H9 (cell line): Measurements from ENCODE around the gene SLC35B4. TPM values are rescaled to one million over a fixed set of nuclear protein-coding genes. Genes with fewer than 3 reads are reported as not detected.

Experiments
- DNase-seq: peaks from one replicate; pipeline ENCODE4 v3.0.0-alpha.2; 2017
- H2AFZ ChIP-seq: one replicate; pipeline ENCODE4 v1.6.1; 2013; ENCODE audit warnings: mild to moderate bottlenecking, low read length, control low read depth, moderate library complexity
- H2AK5ac ChIP-seq: 2 replicates; pipeline ENCODE4 v1.6.1; 2013; ENCODE audit warnings: low read length, control low read depth, mixed read lengths; ENCODE audit not compliant: insufficient read length
- H2BK120ac ChIP-seq: one replicate; pipeline ENCODE4 v1.6.1; 2013; ENCODE audit warnings: low read depth, mild to moderate bottlenecking, low read length, control low read depth, inconsistent platforms; ENCODE audit not compliant: poor library complexity, severe bottlenecking
- H2BK12ac ChIP-seq: 2 replicates; pipeline ENCODE4 v1.6.1; 2013; ENCODE audit warnings: low read length, control low read depth, mixed read lengths, low read depth; ENCODE audit not compliant: insufficient read length
- H2BK15ac ChIP-seq: 2 replicates; pipeline ENCODE4 v1.6.1; 2013; ENCODE audit warnings: low read depth, low read length, control low read depth
- H2BK20ac ChIP-seq: one replicate; pipeline ENCODE4 v1.6.1; 2013; ENCODE audit warnings: low read depth, mild to moderate bottlenecking, low read length, control low read depth, inconsistent platforms; ENCODE audit not compliant: poor library complexity, severe bottlenecking
- H2BK5ac ChIP-seq: 2 replicates; pipeline ENCODE4 v1.6.1; 2013; ENCODE audit warnings: low read length, control low read depth, mixed read lengths; ENCODE audit not compliant: insufficient read length
- H3K14ac ChIP-seq: 2 replicates; pipeline ENCODE4 v1.6.1; 2013; ENCODE audit warnings: low read length, control low read depth; ENCODE audit not compliant: insufficient read depth
- H3K18ac ChIP-seq: 2 replicates; pipeline ENCODE4 v1.6.1; 2013; ENCODE audit warnings: low read depth, mild to moderate bottlenecking, mixed read lengths, low read length, control low read depth; ENCODE audit not compliant: insufficient read length
- H3K23ac ChIP-seq: 2 replicates; pipeline ENCODE4 v1.6.1; 2013; ENCODE audit warnings: low read length, control low read depth, mixed read lengths, low read depth; ENCODE audit not compliant: insufficient read length
- H3K23me2 ChIP-seq: 2 replicates; pipeline ENCODE4 v1.6.1; 2013; ENCODE audit warnings: low read depth, mild to moderate bottlenecking, mixed read lengths, low read length, control low read depth; ENCODE audit not compliant: insufficient read length, poor library complexity, severe bottlenecking
- H3K27ac ChIP-seq: 2 replicates; pipeline ENCODE4 v1.5.1; 2013; ENCODE audit warnings: low read length, control low read depth, mixed read lengths, low read depth; ENCODE audit not compliant: insufficient read length
- H3K27me3 ChIP-seq: 2 replicates; pipeline ENCODE4 v1.6.1; 2013; ENCODE audit warnings: low read length, control low read depth, inconsistent platforms; ENCODE audit not compliant: insufficient read depth
- H3K4ac ChIP-seq: 2 replicates; pipeline ENCODE4 v1.6.1; 2013; ENCODE audit warnings: low read depth, mild to moderate bottlenecking, control low read depth, inconsistent platforms, low read length, moderate library complexity
- H3K4me1 ChIP-seq: 2 replicates; pipeline ENCODE4 v1.6.1; 2013; ENCODE audit warnings: low read length, control low read depth, inconsistent platforms; ENCODE audit not compliant: insufficient read depth
- H3K4me2 ChIP-seq: 2 replicates; pipeline ENCODE4 v1.6.1; 2013; ENCODE audit warnings: low read length, control low read depth, mixed read lengths; ENCODE audit not compliant: insufficient read length, insufficient read depth
- H3K56ac ChIP-seq: 2 replicates; pipeline ENCODE4 v1.6.1; 2013; ENCODE audit warnings: low read depth, mild to moderate bottlenecking, mixed read lengths, low read length, control low read depth; ENCODE audit not compliant: insufficient read length
- H3K79me1 ChIP-seq: 2 replicates; pipeline ENCODE4 v1.6.1; 2013; ENCODE audit warnings: low read depth, mild to moderate bottlenecking, moderate library complexity, low read length, control low read depth, inconsistent platforms; ENCODE audit not compliant: insufficient read depth, poor library complexity, severe bottlenecking
- H3K79me2 ChIP-seq: 2 replicates; pipeline ENCODE4 v1.6.1; 2013; ENCODE audit warnings: low read length, control low read depth, inconsistent platforms; ENCODE audit not compliant: insufficient read depth
- H3K9ac ChIP-seq: 2 replicates; pipeline ENCODE4 v1.6.1; 2013; ENCODE audit warnings: low read length, control low read depth, mixed read lengths; ENCODE audit not compliant: insufficient read length; ENCODE audit errors: extremely low read depth
- H3K9me3 ChIP-seq: one replicate; pipeline ENCODE4 v1.6.1; 2013; ENCODE audit warnings: low read depth, low read length, inconsistent platforms; ENCODE audit not compliant: control insufficient read depth
- H3T11ph ChIP-seq: one replicate; pipeline ENCODE4 v1.6.1; 2013; ENCODE audit warnings: mild to moderate bottlenecking, low read length, control low read depth, inconsistent platforms
- H4K20me1 ChIP-seq: one replicate; pipeline ENCODE4 v1.6.1; 2013; ENCODE audit not compliant: control insufficient read depth, insufficient read length, insufficient read depth
- H4K5ac ChIP-seq: 2 replicates; pipeline ENCODE4 v1.6.1; 2013; ENCODE audit warnings: low read depth, mild to moderate bottlenecking, mixed read lengths, low read length, control low read depth; ENCODE audit not compliant: insufficient read length
- H4K8ac ChIP-seq: replicated peaks from 2 replicates; pipeline ENCODE4 v1.6.1; 2013; ENCODE audit warnings: low read length, control low read depth, mixed read lengths, low read depth; ENCODE audit not compliant: insufficient read length
- H4K91ac ChIP-seq: 2 replicates; pipeline ENCODE4 v1.6.1; 2013; ENCODE audit warnings: low read depth, mild to moderate bottlenecking, moderate library complexity, mixed read lengths, low read length, control low read depth; ENCODE audit not compliant: insufficient read length
- H3K27ac Mint-ChIP-seq, 3 experiments: 2 replicates in 2 of 3; 3 replicates in 1 of 3; pipeline ENCODE4 v1.8.0; 2020 to 2021; ENCODE audit warnings: mixed read lengths in 3 of 3, mild to moderate bottlenecking in 1 of 3, moderate library complexity in 1 of 3
- H3K27me3 Mint-ChIP-seq: 2 replicates; pipeline ENCODE4 v1.8.0; 2021; ENCODE audit warnings: low read depth, mild to moderate bottlenecking, moderate library complexity, mixed read lengths
- H3K36me3 Mint-ChIP-seq, 3 experiments: 2 replicates in 2 of 3; 3 replicates in 1 of 3; pipeline ENCODE4 v1.8.0; 2020 to 2021; ENCODE audit warnings: low read depth in 3 of 3, mixed read lengths in 3 of 3; ENCODE audit not compliant: insufficient read depth in 1 of 3
- H3K4me1 Mint-ChIP-seq, 2 experiments: 2 replicates each; pipeline ENCODE4 v1.8.0; 2020; ENCODE audit warnings: mixed read lengths in 2 of 2
- H3K4me3 Mint-ChIP-seq, 2 experiments: 2 replicates in 1 of 2; 3 replicates in 1 of 2; pipeline ENCODE4 v1.8.0; 2020 to 2021; ENCODE audit warnings: mild to moderate bottlenecking in 2 of 2, mixed read lengths in 2 of 2, moderate library complexity in 1 of 2
- H3K9me3 Mint-ChIP-seq, 2 experiments: 2 replicates in 1 of 2; 3 replicates in 1 of 2; pipeline ENCODE4 v1.8.0; 2020; ENCODE audit warnings: mild to moderate bottlenecking in 2 of 2, mixed read lengths in 2 of 2, moderate library complexity in 1 of 2
- CTCF ChIP-seq: fragments of 200-600 bp; sonication (generic); conservative IDR thresholded peaks from 3 replicates; pipeline ENCODE4 v1.8.0; 2021; ENCODE audit warnings: antibody characterized with exemption, mild to moderate bottlenecking
- WGBS: extraction: QIAGEN DNeasy Blood & Tissue Kit; methylation state at CpG from one replicate; pipeline ENCODE4 v1.1.7; 2013; ENCODE audit warnings: missing lambda C conversion rate, low lambda C conversion rate, mixed read lengths; ENCODE audit not compliant: insufficient read length; ENCODE audit errors: extremely low coverage; 5-methylcytosine and 5-hydroxymethylcytosine counted together
- total RNA-seq: library from RNA; stranded (reverse); gene quantifications from 2 replicates; pipeline ENCODE4 v1.2.1, GENCODE V29; 2021

Gene SLC35B4
- total RNA-seq, 1 experiment from 2014 or later, result 33.4 TPM

- Histone ChIP-seq H2BK15ac (no peak overlapping the region), H3K23me2 (no peaks in the 10 kb centered on the region), H3T11ph (no peak overlapping the region), H4K5ac (no peak overlapping the region), H3K79me2 (no peaks in the 10 kb centered on the region), H3K18ac (no peak overlapping the region), H3K14ac (no peak overlapping the region), H3K23ac (no peak overlapping the region), H2AK5ac (no peak overlapping the region), H3K4me1 (no peaks in the 10 kb centered on the region), H2BK120ac (no peak overlapping the region), H3K27ac (no peak overlapping the region), H4K91ac (no peak overlapping the region), H3K27me3 (no peaks in the 10 kb centered on the region), H3K9me3 (no peaks in the 10 kb centered on the region), H3K9ac (no peak overlapping the region), H3K79me1 (no peaks in the 10 kb centered on the region), H4K8ac (no peak overlapping the region), H4K20me1 (no peaks in the 10 kb centered on the region), H2BK20ac (no peak overlapping the region), H2BK5ac (no peak overlapping the region), H3K4ac (no peak overlapping the region), H3K56ac (no peak overlapping the region), H2AFZ (no peak overlapping the region), H2BK12ac (no peak overlapping the region), H3K4me2 (no peak overlapping the region)
- H3K36me3 Mint-ChIP-seq, result peaks cover 21 to 71% (median 55%) of the 10 kb centered on the region in 3 experiments; a peak in 6 of 7 replicates
- no CpG with 5 or more reads among the region's 10 CpGs for WGBS
- no peaks in the 10 kb centered on the region for H3K9me3 Mint-ChIP-seq
- H3K27ac Mint-ChIP-seq, result peak overlapping the region; percentile 24 to 44 (median 33); a peak in 5 of 7 replicates
- no peaks in the 10 kb centered on the region for H3K27me3 Mint-ChIP-seq
- TF ChIP-seq CTCF, result no peak
- H3K4me3 Mint-ChIP-seq, result no peak overlapping the region
- no peak for DNase-seq
- H3K4me1 Mint-ChIP-seq, result peaks cover 8% of the 10 kb centered on the region in 2 experiments
These were observed 17.6 kb downstream of the SLC35B4 start for GRCh38 chr7:134298902-134299683.
